ENCODE measurements around the gene PRC1.

GRCh38 chr15:90972133-90972532 lies 22.2 kb downstream of the PRC1 start:
- TF ChIP-seq CTCF (IDR thresholded peaks at IDR 0.05): no peak
- TF ChIP-seq POLR2A (IDR thresholded peaks at IDR 0.05): no peak

Data from testis (tissue), 2 donors.